GM08714 (cell line): ENCODE data around the gene DNM2.

Experiments
- H3K4me3 ChIP-seq: fragments of 200-500 bp; sonication (Bioruptor generic); 2 replicates; pipeline ENCODE4 v1.5.1; 2014; ENCODE audit warnings: mild to moderate bottlenecking, low read length, inconsistent platforms
- ZNF274 ChIP-seq: IDR thresholded peaks from 2 replicates; pipeline ENCODE4 v1.6.1; 2012; ENCODE audit warnings: mild to moderate bottlenecking, low read depth, low read length

Gene DNM2

GRCh38 chr19:10763411-10763810, 45.5 kb downstream of the DNM2 start:
- TF ChIP-seq ZNF274, result no peak

GRCh38 chr19:10763828-10764339, 46.0 kb downstream of the DNM2 start:
- H3K4me3 ChIP-seq, result no peak overlapping the region
- no peak for TF ChIP-seq ZNF274

More at GRCh38 chr19:10763411-10763810, 45.5 kb downstream of the DNM2 start:
- H3K4me3 ChIP-seq, result no peak overlapping the region

DNA sequence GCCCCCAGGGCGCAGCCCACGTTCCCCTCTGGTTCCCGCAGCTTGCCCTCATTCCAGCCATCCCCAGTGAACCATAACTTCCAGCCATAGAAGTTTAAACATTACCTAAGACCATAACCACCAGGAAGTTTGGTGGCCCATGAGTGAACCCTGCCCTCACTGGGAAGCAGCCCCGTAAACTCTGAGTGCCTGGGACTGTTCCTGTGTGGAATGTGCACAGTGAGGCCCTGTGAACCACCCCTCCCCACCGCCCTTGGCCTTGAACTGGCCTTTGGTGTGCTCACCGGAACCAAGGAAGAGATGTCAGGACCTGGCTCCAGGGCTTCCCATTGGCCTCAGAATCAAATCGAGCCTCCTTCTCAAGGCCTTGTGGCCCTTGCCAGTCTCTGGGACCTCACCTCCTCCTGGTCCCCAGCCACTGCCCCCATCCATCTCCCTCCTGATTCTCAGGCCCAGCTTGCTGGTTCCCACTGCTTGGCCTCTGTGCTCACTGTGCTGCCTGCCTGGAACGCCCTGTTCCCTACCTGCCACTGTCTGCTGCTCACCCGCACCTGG, 46.5 kb downstream of the DNM2 start:
- no peak for TF ChIP-seq ZNF274

DNA sequence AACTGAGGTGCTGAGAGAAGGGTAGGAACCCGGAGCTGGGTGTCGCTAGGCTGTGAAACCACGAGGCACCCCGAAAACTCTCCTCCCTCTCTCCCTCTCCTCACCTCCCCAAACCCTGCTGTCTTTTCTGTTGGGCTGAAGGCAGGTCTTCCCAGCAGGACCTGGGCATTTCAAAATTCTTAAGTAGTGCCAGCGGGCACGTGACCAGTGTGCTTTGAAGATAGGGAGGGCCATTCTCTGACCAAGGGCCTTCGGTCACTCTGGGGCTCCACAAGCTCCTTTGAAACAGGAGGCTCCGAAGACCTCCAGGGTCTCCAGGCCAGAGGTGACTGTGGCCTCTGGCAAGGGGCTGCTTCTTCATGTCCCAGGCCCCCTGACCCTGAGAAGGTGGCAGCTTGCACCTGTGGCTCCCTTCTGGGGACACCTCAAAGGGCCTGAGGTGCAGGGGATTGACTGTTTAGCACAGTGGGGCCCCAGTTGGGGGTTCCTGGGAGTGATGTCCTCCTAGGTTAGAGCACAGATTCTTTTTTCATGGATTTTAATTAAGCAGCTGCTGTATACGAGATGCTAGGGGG, 48.3 kb downstream of the DNM2 start:
- no peak for TF ChIP-seq ZNF274
- no peak overlapping the region for H3K4me3 ChIP-seq

More for the DNA sequence above, 46.5 kb downstream of the DNM2 start:
- no peak overlapping the region for H3K4me3 ChIP-seq

GRCh38 chr19:10766671-10767201, 48.9 kb downstream of the DNM2 start:
- TF ChIP-seq ZNF274, result no peak

GRCh38 chr19:10767726-10768125, 49.8 kb downstream of the DNM2 start:
- no peak overlapping the region for H3K4me3 ChIP-seq
- TF ChIP-seq ZNF274, result no peak

More at GRCh38 chr19:10766671-10767201, 48.9 kb downstream of the DNM2 start:
- H3K4me3 ChIP-seq, result no peak overlapping the region

GRCh38 chr19:10768369-10768768, 50.5 kb downstream of the DNM2 start:
- TF ChIP-seq ZNF274, result no peak

GRCh38 chr19:10768936-10769335, 51.1 kb downstream of the DNM2 start:
- H3K4me3 ChIP-seq, result no peak overlapping the region
- TF ChIP-seq ZNF274, result no peak

More at GRCh38 chr19:10768369-10768768, 50.5 kb downstream of the DNM2 start:
- no peak overlapping the region for H3K4me3 ChIP-seq

GRCh38 chr19:10769533-10770491, 51.9 kb downstream of the DNM2 start:
- TF ChIP-seq ZNF274, result no peak
- no peak overlapping the region for H3K4me3 ChIP-seq

GRCh38 chr19:10773969-10774368, 56.1 kb downstream of the DNM2 start:
- TF ChIP-seq ZNF274, result no peak
- H3K4me3 ChIP-seq, result no peak overlapping the region

DNA sequence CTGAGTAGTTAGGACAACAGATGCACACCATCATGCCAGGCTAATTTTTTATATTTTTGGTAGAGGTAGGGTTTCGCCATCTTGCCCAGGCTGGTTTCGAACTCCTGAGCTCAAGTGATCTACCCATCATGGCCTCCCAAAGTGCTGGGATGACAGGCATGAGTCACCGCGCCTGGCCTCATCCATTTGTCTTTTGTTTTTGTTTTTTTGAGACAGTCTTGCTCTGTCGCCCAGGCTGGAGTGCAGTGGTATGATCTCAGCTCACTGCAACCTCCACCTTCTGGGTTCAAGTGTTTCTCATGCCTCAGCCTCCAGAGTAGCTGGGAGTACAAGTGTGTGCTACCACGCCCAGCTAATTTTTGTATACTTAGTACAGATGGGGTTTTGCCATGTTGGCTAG, 57.0 kb downstream of the DNM2 start:
- H3K4me3 ChIP-seq, result no peak overlapping the region
- no peak for TF ChIP-seq ZNF274

DNA sequence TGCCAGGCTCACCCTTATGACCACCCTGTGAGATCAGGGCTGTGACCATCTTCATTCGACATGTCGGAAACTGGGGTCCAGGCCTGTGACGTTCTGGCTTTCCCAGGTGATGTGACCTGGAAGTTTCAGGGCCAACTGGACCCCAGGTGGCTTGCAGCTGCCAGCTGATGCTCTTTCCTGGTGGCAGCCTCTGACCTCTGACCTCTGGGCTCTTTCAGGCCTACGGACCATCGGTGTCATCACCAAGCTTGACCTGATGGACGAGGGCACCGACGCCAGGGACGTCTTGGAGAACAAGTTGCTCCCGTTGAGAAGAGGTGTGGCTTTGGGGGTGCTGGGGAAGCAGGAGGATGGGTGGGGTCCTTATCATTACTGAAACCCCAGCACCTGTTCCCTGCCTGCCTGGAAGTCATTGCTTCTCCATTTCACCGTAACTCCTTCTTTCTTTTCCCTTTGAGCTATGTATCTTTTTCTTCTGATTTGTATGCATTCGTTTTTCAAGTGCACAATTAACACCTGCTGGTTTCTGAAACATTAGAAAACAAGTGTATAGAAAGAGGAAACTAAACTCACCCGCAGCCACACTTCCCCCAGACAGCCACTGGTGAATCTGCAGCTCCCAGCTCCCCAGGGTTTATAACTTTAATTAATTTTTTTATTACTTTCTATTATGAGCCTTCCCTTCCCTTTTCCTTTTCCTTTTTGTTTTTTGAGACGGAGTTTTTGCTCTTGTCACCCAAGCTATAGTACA, 59.2 kb downstream of the DNM2 start:
- H3K4me3 ChIP-seq, result no peak overlapping the region; the same call in 1 of the 2 replicates
- no peak for TF ChIP-seq ZNF274

DNA sequence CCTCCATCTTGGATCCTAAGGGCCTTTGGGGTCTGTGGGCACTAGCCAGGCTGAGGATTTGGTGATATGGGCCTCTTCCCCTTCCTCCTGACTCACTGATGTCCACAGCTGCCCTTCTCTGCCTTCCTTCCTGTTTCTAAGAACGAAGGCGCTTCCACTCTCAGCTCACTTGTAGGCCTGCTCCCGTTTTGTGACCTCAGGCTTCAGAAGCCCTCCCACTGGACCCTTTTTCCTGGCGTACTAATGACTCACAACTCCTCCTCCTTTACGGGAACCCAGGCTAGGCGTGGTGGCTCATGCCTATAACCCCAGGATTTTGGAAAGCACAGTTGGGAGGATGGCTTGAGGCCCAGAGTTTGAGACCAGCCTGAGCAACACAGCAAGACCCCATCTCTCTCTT, 62.5 kb downstream of the DNM2 start:
- TF ChIP-seq ZNF274, result no peak
- no peak overlapping the region for H3K4me3 ChIP-seq

GRCh38 chr19:10782795-10783194, 64.9 kb downstream of the DNM2 start:
- no peak for TF ChIP-seq ZNF274
- no peak overlapping the region for H3K4me3 ChIP-seq

- TF ChIP-seq ZNF274, result no peak
- H3K4me3 ChIP-seq, result no peak overlapping the region
Measured at GRCh38 chr19:10784257-10784656, 66.4 kb downstream of the DNM2 start.
